ENCODE results near the gene ABTB2.

The ABTB2 gene

GRCh38 chr11:34114014-34114413 lies 243.8 kb downstream of the ABTB2 start:
- DNase-seq (ENCODE audit: low read depth, low spot score) = no peak

GRCh38 chr11:34111722-34112270 lies 246.0 kb downstream of the ABTB2 start:
- DNase-seq (ENCODE audit: low read depth, low spot score) = no peak

- DNase-seq (ENCODE audit: low read depth, low spot score) = no peak
These were observed 251.8 kb downstream of the ABTB2 start for GRCh38 chr11:34105957-34106504.

GRCh38 chr11:34105079-34105956 lies 252.5 kb downstream of the ABTB2 start, which contains the start of gene NAT10:
Gene NAT10, plus strand, starts transcription at chr11:34105629. Its CDS starts 2,597 bp downstream, at chr11:34108226.
- peak; percentile 94 for DNase-seq (ENCODE audit: low read depth, low spot score)

- DNase-seq (ENCODE audit: low read depth, low spot score) = no peak
These were observed 253.1 kb downstream of the ABTB2 start for GRCh38 chr11:34104680-34105078.

All from brain pericyte (primary cell).